Karpas-422 (cell line): ENCODE results near the gene PEX11G. TPM values are rescaled to one million over a fixed set of nuclear protein-coding genes. Genes with fewer than 3 reads are reported as not detected.

Experiments used
- DNase-seq: peaks from one replicate; pipeline ENCODE4 v3.0.0-alpha.2; 2015
- H2AFZ ChIP-seq: fragments of 200-600 bp; sonication (generic); 2 replicates; pipeline ENCODE4 v1.6.1; 2014; ENCODE audit warnings: antibody characterized with exemption, low read length, mixed read lengths
- H3K27ac ChIP-seq: fragments of 200-600 bp; sonication (generic); 2 replicates; pipeline ENCODE4 v1.5.1; 2014; ENCODE audit warnings: mild to moderate bottlenecking, low read length, moderate library complexity
- H3K27me3 ChIP-seq: fragments of 200-600 bp; sonication (generic); 2 replicates; pipeline ENCODE4 v1.6.1; 2014; ENCODE audit warnings: low read length, mixed read lengths
- H3K36me3 ChIP-seq: fragments of 200-600 bp; sonication (generic); 2 replicates; pipeline ENCODE4 v1.6.1; 2014; ENCODE audit warnings: low read length, mixed read lengths; ENCODE audit not compliant: insufficient read depth
- H3K4me1 ChIP-seq: fragments of 200-600 bp; sonication (generic); 2 replicates; pipeline ENCODE4 v1.6.1; 2014; ENCODE audit warnings: mild to moderate bottlenecking, low read length, mixed read lengths
- H3K4me2 ChIP-seq: fragments of 200-600 bp; sonication (generic); 2 replicates; pipeline ENCODE4 v1.6.1; 2014; ENCODE audit warnings: low read length, low read depth, mild to moderate bottlenecking; ENCODE audit not compliant: poor library complexity, severe bottlenecking
- H3K4me3 ChIP-seq: fragments of 200-600 bp; sonication (generic); 2 replicates; pipeline ENCODE4 v1.5.1; 2014; ENCODE audit warnings: mild to moderate bottlenecking, antibody characterized with exemption, low read length, mixed read lengths
- H3K79me2 ChIP-seq: fragments of 200-600 bp; sonication (generic); 2 replicates; pipeline ENCODE4 v1.6.1; 2014; ENCODE audit warnings: mild to moderate bottlenecking, low read length, mixed read lengths
- H3K9ac ChIP-seq: fragments of 200-600 bp; sonication (generic); 2 replicates; pipeline ENCODE4 v1.6.0; 2014; ENCODE audit warnings: low read length
- H3K9me2 ChIP-seq: fragments of 200-600 bp; sonication (generic), shearing (Covaris generic); replicated peaks from 2 replicates; pipeline ENCODE4 v1.6.0; 2014; ENCODE audit warnings: mild to moderate bottlenecking, low read length, moderate library complexity; ENCODE audit not compliant: insufficient read depth
- H3K9me3 ChIP-seq: fragments of 300-700, 200-600 bp; sonication (generic); 2 replicates; pipeline ENCODE4 v1.6.1; 2014; ENCODE audit warnings: low read length, mixed read lengths
- H4K20me1 ChIP-seq: fragments of 200-600 bp; sonication (generic); 2 replicates; pipeline ENCODE4 v1.6.1; 2014; ENCODE audit warnings: mild to moderate bottlenecking, antibody characterized with exemption, low read length, low read depth; ENCODE audit not compliant: insufficient read depth
- total RNA-seq: library from RNA; depleted of rRNA; stranded (reverse); fragments of >200 nt; shearing (Covaris generic); gene quantifications from 2 replicates; pipeline ENCODE4 v1.2.3, GENCODE V29; 2014; ENCODE audit warnings: low replicate concordance

Gene PEX11G
- total RNA-seq, 1 experiment from 2014 or later = 1.0 TPM

DNA sequence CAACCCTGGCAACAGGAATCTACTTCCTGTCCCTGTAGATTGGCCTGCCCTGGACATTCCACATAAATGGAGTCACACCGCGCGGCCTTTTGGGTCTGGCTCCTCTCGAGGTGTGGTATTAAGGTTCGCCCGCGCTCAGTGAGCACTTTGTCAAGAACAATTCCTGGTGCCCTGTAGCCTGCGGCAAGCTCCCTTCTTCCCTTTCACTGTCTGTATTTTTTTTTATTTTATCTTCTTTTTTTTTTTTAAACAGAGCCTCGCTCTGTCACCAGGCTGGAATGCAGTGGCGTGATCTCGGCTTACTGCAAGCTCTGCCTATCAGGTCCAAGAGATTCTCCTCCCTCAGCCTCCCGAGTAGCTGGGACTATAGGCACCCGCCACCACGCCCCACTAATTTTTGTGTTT, 28.3 kb downstream of the PEX11G start:
- no peaks in the 10 kb centered on the region for H3K4me1 ChIP-seq
- no peaks in the 10 kb centered on the region for H3K27me3 ChIP-seq
- H3K79me2 ChIP-seq = no peaks in the 10 kb centered on the region
- no peak overlapping the region for H3K4me3 ChIP-seq
- no peaks in the 10 kb centered on the region for H4K20me1 ChIP-seq
- H2AFZ ChIP-seq = no peak overlapping the region
- no peaks in the 10 kb centered on the region for H3K9me2 ChIP-seq
- no peak overlapping the region for H3K27ac ChIP-seq
- no peak overlapping the region for H3K9ac ChIP-seq
- no peak for DNase-seq
- no peaks in the 10 kb centered on the region for H3K9me3 ChIP-seq
- H3K36me3 ChIP-seq = no peaks in the 10 kb centered on the region
- H3K4me2 ChIP-seq = no peak overlapping the region

DNA sequence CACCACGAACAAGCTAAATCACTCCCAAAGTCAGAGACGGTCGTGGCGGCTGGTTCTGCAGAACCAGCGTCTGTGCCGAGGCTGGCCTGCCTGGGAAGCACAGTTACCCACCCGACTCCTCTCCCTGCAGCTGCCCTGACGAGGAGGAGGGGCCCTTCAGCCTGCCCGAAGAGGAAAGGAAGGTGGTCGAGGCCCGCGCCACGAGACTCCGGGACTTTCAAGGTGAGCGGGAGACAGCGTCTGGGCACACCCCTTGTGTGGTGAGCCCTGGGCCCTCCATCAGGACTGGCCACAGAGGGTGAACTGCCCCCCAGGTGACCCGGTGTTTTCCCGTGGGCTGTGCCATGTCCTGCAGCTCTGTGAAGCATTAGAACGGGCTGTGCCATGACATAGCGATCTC, 29.1 kb downstream of the PEX11G start:
- Histone ChIP-seq H3K9me2 (no peaks in the 10 kb centered on the region), H3K79me2 (no peaks in the 10 kb centered on the region), H3K36me3 (no peaks in the 10 kb centered on the region; the same call in 1 of the 2 replicates), H3K4me1 (no peaks in the 10 kb centered on the region), H3K4me3 (no peak overlapping the region), H2AFZ (no peak overlapping the region), H3K9me3 (no peaks in the 10 kb centered on the region), H3K27ac (no peak overlapping the region), H4K20me1 (no peaks in the 10 kb centered on the region), H3K9ac (no peak overlapping the region), H3K4me2 (no peak overlapping the region), H3K27me3 (no peaks in the 10 kb centered on the region)
- DNase-seq = no peak

DNA sequence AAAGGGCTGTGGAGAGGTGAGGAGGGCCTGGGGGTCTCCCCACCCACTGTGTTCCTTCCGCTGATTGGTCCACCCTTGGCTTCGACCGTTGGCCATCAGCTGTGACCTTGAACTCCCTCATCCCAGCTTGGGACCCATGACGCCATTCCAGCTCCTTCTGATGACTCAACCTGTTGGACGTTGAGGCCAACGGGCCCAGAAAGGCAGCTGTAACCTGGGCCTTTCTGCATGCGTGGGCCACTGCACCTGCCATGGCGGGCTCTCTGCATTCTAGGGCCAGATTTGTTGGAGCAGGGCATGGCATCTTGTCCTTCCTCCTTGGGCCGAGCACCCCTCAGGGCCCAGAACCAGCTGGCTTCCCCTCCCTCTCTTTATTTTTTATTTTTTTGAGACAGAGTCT, 30.2 kb downstream of the PEX11G start:
- H2AFZ ChIP-seq = no peak overlapping the region
- H3K4me3 ChIP-seq = no peak overlapping the region
- no peaks in the 10 kb centered on the region for H3K4me1 ChIP-seq
- H3K9me2 ChIP-seq = no peaks in the 10 kb centered on the region
- H3K27ac ChIP-seq = no peak overlapping the region
- DNase-seq = no peak
- H3K4me2 ChIP-seq = no peak overlapping the region
- no peaks in the 10 kb centered on the region for H3K79me2 ChIP-seq
- no peaks in the 10 kb centered on the region; the same call in 1 of the 2 replicates for H3K9me3 ChIP-seq
- H3K9ac ChIP-seq = no peak overlapping the region
- no peaks in the 10 kb centered on the region for H4K20me1 ChIP-seq
- no peaks in the 10 kb centered on the region for H3K27me3 ChIP-seq
- H3K36me3 ChIP-seq = peaks cover 7% of the 10 kb centered on the region

DNA sequence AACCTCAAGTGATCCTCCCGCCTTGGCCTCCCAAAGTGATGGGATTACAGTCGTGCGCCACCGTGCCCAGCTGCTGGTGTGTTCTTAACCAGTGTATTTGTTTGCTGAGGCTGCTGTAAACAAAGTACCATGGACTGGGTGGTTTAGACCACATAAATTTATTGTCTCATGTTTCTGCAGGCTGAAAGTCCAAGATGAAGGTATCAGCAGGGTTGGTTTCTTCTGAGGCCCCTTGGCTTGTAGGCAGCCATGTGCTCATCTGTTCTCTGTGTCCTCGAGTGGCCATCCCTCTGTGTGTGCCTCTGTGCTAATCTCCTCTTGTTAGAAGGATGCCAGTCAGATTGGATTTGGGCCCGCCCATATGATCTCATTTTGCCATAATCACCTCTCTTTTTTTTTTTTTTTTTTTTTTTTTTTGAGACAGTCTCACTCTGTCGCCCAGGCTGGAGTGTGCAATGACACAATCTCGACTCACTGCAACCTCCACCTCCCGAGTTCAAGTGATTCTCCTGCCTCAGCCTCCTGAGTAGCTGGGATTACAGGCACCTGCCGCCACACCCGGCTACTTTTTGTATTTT, 31.8 kb downstream of the PEX11G start:
- H3K9me3 ChIP-seq = peaks cover 3% of the 10 kb centered on the region; the same call in 1 of the 2 replicates
- no peaks in the 10 kb centered on the region for H4K20me1 ChIP-seq
- H3K4me2 ChIP-seq = no peak overlapping the region
- H2AFZ ChIP-seq = no peak overlapping the region
- no peaks in the 10 kb centered on the region for H3K9me2 ChIP-seq
- no peak for DNase-seq
- H3K9ac ChIP-seq = no peak overlapping the region
- peaks cover 14% of the 10 kb centered on the region for H3K36me3 ChIP-seq
- no peaks in the 10 kb centered on the region for H3K27me3 ChIP-seq
- H3K27ac ChIP-seq = no peak overlapping the region
- no peak overlapping the region for H3K4me3 ChIP-seq
- H3K79me2 ChIP-seq = 0 out of 2 replicates have a peak, but pooled peaks cover 3% of the 10 kb centered on the region
- H3K4me1 ChIP-seq = no peaks in the 10 kb centered on the region

DNA sequence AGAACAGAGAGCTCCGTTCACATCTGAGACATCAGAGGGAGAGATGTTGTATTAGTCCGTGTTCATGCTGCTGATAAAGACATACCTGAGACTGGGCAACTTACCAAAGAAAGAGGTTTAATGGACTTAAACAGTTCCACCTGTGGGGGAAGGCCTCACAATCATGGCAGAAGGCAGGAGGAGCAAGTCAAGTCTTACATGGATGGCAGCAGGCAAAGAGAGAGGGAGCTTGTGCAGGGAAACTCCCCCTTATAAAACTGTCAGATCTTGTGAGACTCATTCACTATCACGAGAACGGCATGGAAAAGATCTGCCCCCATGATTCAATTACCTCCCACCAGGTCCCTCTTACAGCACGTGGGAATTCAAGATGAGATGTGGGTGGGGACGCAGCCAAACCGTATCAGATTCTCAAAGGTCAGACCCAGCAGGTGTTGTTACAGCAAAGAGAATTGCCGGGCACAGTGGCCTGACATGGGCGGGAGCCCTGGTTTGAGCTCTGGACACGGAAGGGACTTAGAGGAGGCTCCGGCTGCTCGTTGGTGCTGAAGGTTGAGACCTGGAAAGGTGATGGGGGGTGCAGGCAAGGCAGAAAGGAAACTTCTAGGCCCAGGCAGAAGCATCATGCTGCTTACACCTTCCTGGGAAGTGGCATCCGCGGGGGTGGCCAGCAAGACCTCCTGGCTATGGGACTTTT, 33.1 kb downstream of the PEX11G start:
- no peak overlapping the region for H3K4me3 ChIP-seq
- H3K79me2 ChIP-seq = peaks cover 4% of the 10 kb centered on the region; the same call in 1 of the 2 replicates
- peaks cover 18% of the 10 kb centered on the region for H3K36me3 ChIP-seq
- no peak overlapping the region for H3K27ac ChIP-seq
- H3K4me1 ChIP-seq = no peaks in the 10 kb centered on the region
- H3K27me3 ChIP-seq = no peaks in the 10 kb centered on the region
- H4K20me1 ChIP-seq = no peaks in the 10 kb centered on the region
- peaks cover 4% of the 10 kb centered on the region; the same call in 1 of the 2 replicates for H3K9me3 ChIP-seq
- H3K9me2 ChIP-seq = no peaks in the 10 kb centered on the region
- H2AFZ ChIP-seq = no peak overlapping the region
- no peak overlapping the region for H3K4me2 ChIP-seq
- no peak overlapping the region for H3K9ac ChIP-seq
- DNase-seq = no peak

DNA sequence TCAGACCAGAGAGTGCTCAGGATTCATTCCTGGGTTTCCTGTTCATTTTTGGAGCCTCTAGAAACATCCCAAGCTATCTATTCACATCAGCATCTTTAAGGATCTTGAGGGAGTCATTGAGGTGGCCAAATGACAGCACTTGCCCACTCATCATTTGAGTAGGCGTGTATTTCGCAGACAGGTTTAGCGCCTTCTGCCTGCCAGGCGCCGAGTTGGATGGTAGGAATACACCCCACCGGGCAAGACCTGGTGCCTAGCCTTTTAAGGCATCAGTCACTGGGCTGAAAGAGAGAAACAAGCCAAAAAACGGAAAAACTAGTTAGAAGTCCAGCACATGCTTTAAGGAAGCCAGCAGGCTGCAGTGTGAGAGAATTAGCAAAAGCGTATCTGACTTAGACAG, 33.8 kb downstream of the PEX11G start:
- Histone ChIP-seq H3K27ac (no peak overlapping the region), H2AFZ (no peak overlapping the region), H4K20me1 (no peaks in the 10 kb centered on the region)

DNA sequence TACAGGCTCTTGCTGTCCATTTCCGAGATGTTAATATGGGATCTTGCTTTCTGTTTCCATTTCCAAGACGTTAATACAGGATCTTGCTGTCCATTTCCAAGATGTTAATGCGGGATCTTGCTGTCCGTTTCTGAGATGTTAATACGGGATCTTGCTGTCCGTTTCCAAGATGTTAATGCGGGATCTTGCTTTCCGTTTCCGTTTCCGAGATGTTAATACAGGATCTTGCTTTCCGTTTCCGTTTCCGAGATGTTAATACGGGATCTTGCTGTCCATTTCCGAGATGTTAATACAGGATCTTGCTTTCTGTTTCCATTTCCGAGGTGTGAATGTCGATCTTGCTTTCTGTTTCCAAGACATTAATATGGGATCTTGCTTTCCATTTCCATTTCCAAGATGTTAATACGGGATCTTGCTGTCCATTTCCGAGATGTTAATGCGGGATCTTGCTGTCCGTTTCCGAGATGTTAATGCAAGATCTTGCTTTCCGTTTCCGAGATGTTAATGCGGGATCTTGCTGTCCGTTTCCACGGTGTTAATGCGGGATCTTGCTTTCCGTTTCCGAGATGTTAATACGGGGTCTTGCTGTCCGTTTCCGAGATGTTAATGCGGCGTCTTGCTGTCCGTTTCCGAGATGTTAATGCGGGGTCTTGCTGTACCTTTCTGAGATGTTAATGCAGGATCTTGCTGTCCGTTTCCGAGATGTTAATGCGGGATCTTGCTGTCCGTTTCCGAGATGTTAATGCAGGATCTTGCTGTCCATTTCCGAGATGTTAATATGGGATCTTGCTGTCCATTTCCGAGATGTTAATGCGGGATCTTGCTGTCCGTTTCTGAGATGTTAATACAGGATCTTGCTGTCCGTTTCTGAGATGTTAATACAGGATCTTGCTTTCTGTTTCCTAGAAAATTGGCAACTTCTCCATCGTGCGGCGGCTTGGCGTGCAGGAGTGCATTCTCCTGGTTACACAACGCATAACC, 38.3 kb downstream of the PEX11G start:
- no peaks in the 10 kb centered on the region for H4K20me1 ChIP-seq
- peak; percentile 86 for DNase-seq
- no peaks in the 10 kb centered on the region for H3K4me1 ChIP-seq

More for the DNA sequence above, 33.8 kb downstream of the PEX11G start:
- peaks cover 11% of the 10 kb centered on the region for H3K79me2 ChIP-seq
- no peak for DNase-seq
- no peak overlapping the region for H3K4me2 ChIP-seq
- H3K9me2 ChIP-seq = no peaks in the 10 kb centered on the region
- H3K4me1 ChIP-seq = no peaks in the 10 kb centered on the region
- no peak overlapping the region for H3K9ac ChIP-seq
- H3K27me3 ChIP-seq = no peaks in the 10 kb centered on the region
- H3K36me3 ChIP-seq = peaks cover 23% of the 10 kb centered on the region
- no peak overlapping the region for H3K4me3 ChIP-seq
- peaks cover 12% of the 10 kb centered on the region for H3K9me3 ChIP-seq

More for the DNA sequence above, 38.3 kb downstream of the PEX11G start:
- H3K4me2 ChIP-seq = no peak overlapping the region
- H2AFZ ChIP-seq = no peak overlapping the region
- no peak overlapping the region for H3K27ac ChIP-seq
- no peaks in the 10 kb centered on the region for H3K9me2 ChIP-seq
- H3K9ac ChIP-seq = no peak overlapping the region
- H3K36me3 ChIP-seq = peaks cover 26% of the 10 kb centered on the region
- H3K79me2 ChIP-seq = peaks cover 11% of the 10 kb centered on the region
- H3K27me3 ChIP-seq = no peaks in the 10 kb centered on the region
- peaks cover 12% of the 10 kb centered on the region for H3K9me3 ChIP-seq
- no peak overlapping the region for H3K4me3 ChIP-seq
